Lung (tissue), 12 donors: ENCODE data around the gene KCNT1. TPM values are rescaled to one million over a fixed set of nuclear protein-coding genes. Genes with fewer than 3 reads are reported as not detected.
"Not testable (repeated sequence)": the region's sequence is repeated elsewhere in the genome, so short reads cannot be mapped to it uniquely, and the experiment has no call there.

ENCODE experiments used
- ATAC-seq: fragments of 200-7000 bp; cut with Tn5 transposase; one replicate; pipeline ENCODE4 v1.9.1; 2020; ENCODE audit warnings: moderate number of reproducible peaks; ENCODE audit not compliant: insufficient read depth, low FRiP score
- DNase-seq, 3 donors: peaks; one replicate each; pipeline ENCODE4 v3.0.0-alpha.2; 2013 to 2017
- H3K27ac ChIP-seq, 2 donors: one replicate each; pipeline ENCODE4 v1.5.1; 2013; ENCODE audit warnings: mild to moderate bottlenecking in 2 of 2, moderate library complexity in 2 of 2, control low read depth in 1 of 2, inconsistent platforms in 1 of 2, low read depth in 1 of 2, low read length in 1 of 2
- H3K27me3 ChIP-seq, 3 donors: one replicate each; pipeline ENCODE4 v1.5.1; 2013; ENCODE audit warnings: low read length in 2 of 3; ENCODE audit not compliant: control insufficient read depth in 3 of 3, insufficient read depth in 3 of 3
- H3K36me3 ChIP-seq, 4 donors: one replicate each; pipeline ENCODE4 v1.5.1; 2013; ENCODE audit warnings: low read length in 4 of 4, mild to moderate bottlenecking in 1 of 4, moderate library complexity in 1 of 4; ENCODE audit not compliant: control insufficient read depth in 4 of 4, insufficient read depth in 4 of 4
- H3K4me1 ChIP-seq, 5 donors: one replicate each; pipeline ENCODE4 v1.5.1; 2013; ENCODE audit warnings: low read length in 5 of 5, mild to moderate bottlenecking in 2 of 5, moderate library complexity in 1 of 5; ENCODE audit not compliant: control insufficient read depth in 5 of 5, insufficient read depth in 5 of 5
- H3K4me3 ChIP-seq: one replicate; pipeline ENCODE4 v1.5.1; 2013; ENCODE audit warnings: mild to moderate bottlenecking, control low read depth, moderate library complexity
- H3K9ac ChIP-seq, 2 donors: one replicate each; pipeline ENCODE4 v1.5.1; 2013; ENCODE audit warnings: low read length in 2 of 2, control low read depth in 1 of 2; ENCODE audit not compliant: insufficient read depth in 1 of 2
- H3K9me3 ChIP-seq, 4 donors: one replicate each; pipeline ENCODE4 v1.5.1; 2013; ENCODE audit warnings: low read length in 3 of 4, mild to moderate bottlenecking in 1 of 4, moderate library complexity in 1 of 4; ENCODE audit not compliant: control insufficient read depth in 4 of 4, insufficient read depth in 3 of 4
- CTCF ChIP-seq: IDR thresholded peaks from 2 replicates; pipeline ENCODE4 v1.5.1; 2012; ENCODE audit warnings: mild to moderate bottlenecking; ENCODE audit errors: control extremely low read depth, extremely low read depth
- WGBS, 2 donors: extraction: QIAGEN DNeasy Blood & Tissue Kit; methylation state at CpG; one replicate each; pipeline ENCODE4 v1.1.7; 2013; 5-methylcytosine and 5-hydroxymethylcytosine counted together
- polyA plus RNA-seq, 2 donors: library from polyadenylated mRNA; stranded (reverse); fragments of 200-250 nt; gene quantifications; one replicate each; pipeline ENCODE4 v1.2.1, GENCODE V29; 2013
- total RNA-seq, 2 donors: library from RNA; depleted of rRNA in 1 of 2; stranded (reverse); fragments of >200 nt in 1 of 2; gene quantifications; one replicate each; pipeline ENCODE4 v1.2.1, GENCODE V29; 2014 to 2021
- donor health status: control.
- donor health status: control.
- donor health status: Bipolar disorder and iron deficiency.
- donor health status: healthy.
- donor health status: DM: yes; HTN: yes; CAD: no.

KCNT1 gene
- total and polyA plus RNA-seq, 4 donors: 0.06 to 0.28 (median 0.11) TPM

GRCh38 chr9:135670721-135671590 is 31.0 kb upstream of the KCNT1 start:
- Histone ChIP-seq H3K4me1 (no peaks in the 10 kb centered on the region), H3K27ac (no peak overlapping the region), H3K27me3 (peaks cover 3% of the 10 kb centered on the region in 3 donors), H3K9ac (no peak overlapping the region), H3K36me3 (no peaks in the 10 kb centered on the region), H3K9me3 (peaks cover 0 to 6% (median 0%) of the 10 kb centered on the region in 4 donors), H3K4me3 (no peak overlapping the region)
- no peak for TF ChIP-seq CTCF
- WGBS, 2 donors: 85 to 89% methylated on average over 39 to 41 of the region's 41 CpGs
- no peak for ATAC-seq
- no peak for DNase-seq

- ATAC-seq (no peak), DNase-seq (no peak)
- Histone ChIP-seq H3K4me3 (no peak overlapping the region), H3K27me3 (peaks cover under 1 to 3% (median 3%) of the 10 kb centered on the region in 3 donors), H3K36me3 (no peaks in the 10 kb centered on the region), H3K27ac (no peak overlapping the region), H3K9me3 (peaks cover 0 to 6% (median 0%) of the 10 kb centered on the region in 4 donors), H3K9ac (no peak overlapping the region), H3K4me1 (no peaks in the 10 kb centered on the region)
- no peak for TF ChIP-seq CTCF
- 52 to 54% methylated on average over 17 of the region's 17 CpGs for WGBS, 2 donors
Measured at GRCh38 chr9:135671591-135672041, 30.4 kb upstream of the KCNT1 start.

- DNase-seq, ATAC-seq, H3K4me1 ChIP-seq, H3K9me3 ChIP-seq, H3K27ac ChIP-seq, H3K4me3 ChIP-seq, H3K9ac ChIP-seq, H3K36me3 ChIP-seq, H3K27me3 ChIP-seq: not testable (repeated sequence)
- 88 to 89% methylated on average over 7 of the region's 7 CpGs for WGBS, 2 donors
Measured at GRCh38 chr9:135672786-135673185, 29.2 kb upstream of the KCNT1 start.

- Histone ChIP-seq H3K9me3 (peaks cover 0 to 9% (median 0%) of the 10 kb centered on the region in 4 donors), H3K27me3 (peaks cover 0 to 3% (median 3%) of the 10 kb centered on the region in 3 donors), H3K9ac (no peak overlapping the region), H3K36me3 (no peaks in the 10 kb centered on the region), H3K4me3 (no peak overlapping the region), H3K4me1 (no peaks in the 10 kb centered on the region), H3K27ac (no peak overlapping the region)
- TF ChIP-seq CTCF: no peak
- 76 to 81% methylated on average over 8 of the region's 8 CpGs for WGBS, 2 donors
- no peak for ATAC-seq
- DNase-seq: no peak
Measured at GRCh38 chr9:135673941-135674340, 28.0 kb upstream of the KCNT1 start.
